DMS 273 (cell line): ENCODE results near the gene HSD11B1.
A peak's percentile ranks its signal among the peaks of the same experiment; 100 is the strongest.
"Not testable (repeated sequence)": the region's sequence is repeated elsewhere in the genome, so short reads cannot be mapped to it uniquely, and the experiment has no call there.

Experiments
- DNase-seq: peaks from one replicate; lab custom pipeline; 2025; ENCODE audit not compliant: unreplicated experiment; lab: John Stamatoyannopoulos, UW

Gene HSD11B1

DNA sequence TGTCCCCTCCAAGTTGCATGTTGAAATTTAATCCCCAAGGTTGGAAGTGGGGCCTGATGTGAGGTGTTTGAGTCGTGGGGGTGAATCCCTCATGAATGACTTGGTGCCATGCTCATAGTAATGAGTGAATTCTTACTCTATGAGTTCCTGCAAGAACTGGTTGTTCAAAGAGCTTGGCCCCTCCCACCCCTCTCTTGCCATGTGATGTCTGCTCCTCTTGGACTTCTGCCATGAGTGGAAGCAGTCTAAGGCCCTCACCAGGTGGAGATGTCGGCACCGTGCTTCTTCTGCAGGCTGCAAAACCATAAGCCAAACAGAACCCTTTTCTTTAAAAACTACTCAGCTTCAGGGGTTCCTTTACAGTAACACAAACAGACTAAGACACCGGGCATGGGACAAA is 15.2 kb upstream of the HSD11B1 start:
- peak; percentile 55 for DNase-seq

DNA sequence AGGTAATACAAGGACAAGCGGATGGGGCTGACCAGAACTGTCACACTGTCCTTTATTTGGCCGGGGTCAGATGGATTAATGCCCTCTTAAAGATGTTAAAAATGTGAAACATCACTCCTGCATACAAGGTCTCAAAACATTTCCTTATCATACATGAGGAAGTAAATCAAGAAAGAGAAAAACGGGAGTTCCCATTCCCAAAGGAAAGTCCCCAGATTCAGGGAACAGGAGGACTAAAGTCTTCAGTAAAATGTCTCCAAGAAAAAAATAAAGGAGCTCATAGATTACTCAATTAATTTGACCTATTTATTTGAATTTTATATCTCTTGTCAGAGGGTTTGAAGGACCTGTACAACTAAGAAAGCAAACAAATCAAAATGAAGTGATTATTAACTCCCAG is 13.4 kb upstream of the HSD11B1 start:
- no peak for DNase-seq

DNA sequence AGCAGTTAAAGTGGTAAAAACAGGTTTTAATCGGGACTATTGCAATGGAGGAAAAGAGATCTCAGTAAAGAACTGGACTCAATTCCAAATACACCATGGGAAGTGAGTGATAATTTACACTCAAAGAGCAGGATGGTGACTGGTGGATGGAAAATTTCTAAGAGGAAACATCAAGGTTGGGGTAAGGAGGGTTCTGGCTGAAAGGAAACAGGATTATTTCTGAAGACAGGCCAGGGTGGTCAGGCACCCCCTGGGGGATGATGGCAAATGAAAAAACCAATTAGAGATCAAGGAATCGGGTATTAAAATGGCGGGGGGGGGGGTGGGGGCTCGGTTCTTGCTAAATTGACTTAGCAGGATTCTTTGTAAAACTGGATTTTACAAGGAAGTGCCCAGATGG is 12.3 kb upstream of the HSD11B1 start:
- no peak for DNase-seq

DNA sequence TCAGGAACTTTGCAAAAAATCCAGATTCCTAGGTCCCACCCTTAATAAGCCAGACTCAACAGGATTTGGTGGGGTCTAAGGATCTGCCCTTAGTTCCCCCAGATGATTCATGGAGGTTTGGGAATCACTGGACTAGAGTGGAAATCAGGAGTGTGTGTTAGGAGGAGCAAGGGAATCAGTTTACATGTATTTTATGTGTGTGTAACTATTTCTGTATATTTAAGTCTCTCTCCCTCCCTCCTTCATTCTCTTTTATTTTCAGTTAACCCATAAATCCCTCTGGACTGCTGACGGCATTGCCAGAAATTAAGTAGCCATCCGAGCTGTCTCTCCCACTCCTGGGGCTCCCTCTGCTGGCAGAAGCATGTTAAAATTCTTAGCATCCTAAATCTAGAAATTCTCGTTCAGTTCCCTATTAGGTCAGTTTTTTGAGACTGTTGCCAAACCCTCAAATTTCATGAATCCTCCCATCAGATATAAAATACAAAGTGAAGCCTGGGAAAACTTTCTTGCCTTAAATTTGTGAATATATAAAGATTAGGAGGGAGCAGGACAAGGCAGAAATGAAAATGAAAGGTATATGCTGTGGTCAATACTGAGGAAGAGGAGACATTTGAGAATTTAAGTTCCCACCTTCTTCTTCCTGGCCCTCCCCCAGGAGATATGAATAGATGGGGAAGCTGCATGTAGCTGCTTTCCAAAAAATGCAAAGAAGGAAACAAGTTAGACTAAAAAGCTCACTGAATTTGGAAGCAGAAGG is 11.7 kb upstream of the HSD11B1 start:
- DNase-seq, result peak; percentile 92

DNA sequence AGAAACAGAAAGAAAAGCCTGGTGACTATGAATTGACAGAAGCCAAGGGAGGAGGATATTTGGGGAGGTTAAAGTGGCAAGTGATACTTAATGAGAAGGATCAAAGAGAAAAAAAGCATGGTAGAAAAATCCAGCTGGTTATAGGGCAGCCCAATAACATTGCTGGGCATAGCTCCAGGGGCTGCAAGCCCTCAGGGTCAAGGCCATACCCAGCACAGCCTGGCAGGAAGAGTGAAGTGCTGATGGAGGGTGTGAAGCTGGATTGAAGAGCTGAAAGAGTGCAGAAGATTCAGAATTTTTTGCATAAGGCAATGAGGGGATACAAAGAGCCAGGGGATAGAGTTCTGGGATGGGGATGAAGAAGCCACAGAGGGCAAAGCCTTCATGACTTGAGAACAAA is 8.0 kb upstream of the HSD11B1 start:
- DNase-seq, result no peak

DNA sequence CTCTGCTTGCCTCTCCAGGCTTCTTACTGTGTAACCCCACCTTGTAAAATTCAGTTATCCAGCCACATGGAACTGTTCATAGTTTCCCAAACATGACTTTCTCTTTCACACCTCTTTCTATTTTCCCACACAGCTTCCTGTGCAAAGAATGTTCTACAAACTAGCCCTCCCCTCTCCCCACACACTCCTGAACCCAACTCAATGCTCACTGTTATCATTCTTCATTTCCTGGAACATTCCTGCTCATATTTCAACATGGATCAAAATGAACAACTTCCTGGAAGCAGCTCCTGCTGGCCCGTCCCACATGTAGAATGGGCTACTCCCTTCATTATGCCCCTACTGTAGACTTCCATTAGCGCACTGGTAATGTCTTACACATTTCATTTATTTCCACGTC is 7.5 kb upstream of the HSD11B1 start:
- no peak for DNase-seq

DNA sequence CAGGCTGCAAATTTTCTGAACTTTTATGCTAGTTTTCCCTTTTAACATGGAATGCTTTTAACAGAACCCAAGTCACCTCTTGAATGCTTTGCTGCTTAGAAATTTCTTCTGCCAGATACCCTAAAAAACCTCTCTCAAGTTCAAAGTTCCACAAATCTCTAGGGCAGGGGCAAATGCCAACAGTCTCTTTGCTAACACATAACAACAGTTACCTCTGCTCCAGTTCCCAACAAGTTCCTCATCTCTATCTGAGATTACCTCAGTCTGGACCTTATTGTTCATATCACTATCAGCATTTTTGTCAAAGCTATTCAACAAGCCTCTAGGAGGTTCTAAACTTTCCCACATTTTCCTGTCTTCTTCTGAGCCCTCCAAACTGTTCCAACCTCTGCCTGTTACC is 4.0 kb upstream of the HSD11B1 start:
- DNase-seq, result not testable (repeated sequence)

DNA sequence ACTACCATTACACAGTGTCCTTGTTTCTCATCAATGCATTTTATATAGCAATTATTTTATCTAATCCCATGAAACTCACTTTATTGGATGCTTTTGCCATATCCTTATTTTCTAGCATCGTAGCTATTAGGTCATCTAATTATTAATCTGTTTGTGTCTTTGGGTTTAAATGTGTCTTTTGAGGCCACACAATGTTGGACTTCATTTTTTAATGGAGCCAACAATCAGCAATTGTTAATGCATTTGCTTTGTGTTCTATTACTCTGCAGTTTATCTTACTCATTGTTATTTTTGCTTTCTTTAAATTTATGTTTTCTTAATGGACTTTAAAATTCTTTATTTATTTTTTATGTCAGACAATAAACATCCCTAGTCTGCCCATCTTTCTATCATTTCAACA is 1.8 kb upstream of the HSD11B1 start:
- no peak for DNase-seq

DNA sequence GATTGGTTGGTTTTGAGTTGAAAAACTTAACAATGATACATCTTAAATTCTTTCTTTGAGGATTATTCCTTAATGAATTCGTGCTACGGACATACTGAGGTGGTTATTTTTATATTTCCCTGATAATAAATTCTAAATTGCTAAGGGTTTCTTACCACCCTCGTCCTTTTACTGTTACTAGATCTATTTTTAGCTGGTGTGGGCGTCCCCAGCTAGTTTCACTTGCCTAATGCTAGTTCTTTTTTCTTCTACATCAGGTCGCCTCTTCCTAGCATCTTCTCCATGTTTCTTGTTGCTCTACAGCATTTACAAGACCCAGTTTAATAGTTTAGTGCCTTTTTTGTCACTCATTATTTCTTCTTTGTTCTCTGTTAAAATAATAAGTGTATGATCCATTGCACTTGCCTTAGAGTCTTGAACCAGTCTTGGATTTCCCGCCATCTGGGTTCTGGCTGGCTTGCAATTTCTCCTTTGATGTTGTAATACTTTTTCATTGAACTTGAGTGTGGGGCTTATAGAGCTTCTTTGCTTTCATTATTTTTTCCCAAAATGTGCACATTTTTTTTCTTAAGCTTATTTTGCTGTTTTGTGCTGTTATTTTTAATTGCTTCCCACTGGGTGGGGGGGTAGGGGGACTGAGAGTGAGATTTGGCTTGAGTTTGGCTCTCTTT is 677 bp upstream of the HSD11B1 start:
- DNase-seq, result no peak

DNA sequence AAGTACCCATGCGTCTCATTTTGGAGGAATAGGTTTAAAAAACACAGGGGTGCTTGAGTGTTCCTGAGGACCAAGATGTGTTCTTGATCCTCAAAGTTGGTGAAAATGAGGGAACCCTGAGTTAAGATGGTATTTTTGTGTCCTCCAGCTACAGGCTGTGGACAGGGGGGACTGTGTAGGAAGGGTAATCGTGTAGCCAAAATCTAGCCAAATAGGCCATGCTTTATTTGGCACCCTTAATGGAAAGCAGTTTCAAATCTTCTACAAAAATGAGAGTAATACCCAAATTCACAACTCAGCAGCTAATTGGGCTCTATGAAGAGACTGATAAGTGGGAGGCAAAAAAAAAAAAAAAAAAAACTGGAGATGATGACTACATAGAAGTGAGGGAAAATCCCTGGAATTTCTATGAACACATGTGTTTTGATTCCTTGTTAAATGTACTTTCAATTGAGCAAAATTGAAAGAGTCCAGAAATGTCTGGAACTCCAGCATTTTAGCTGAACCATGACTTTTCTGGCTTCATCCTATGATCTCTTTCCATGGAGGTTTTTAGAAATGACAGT is 470 bp downstream of the HSD11B1 start:
- no peak for DNase-seq

DNA sequence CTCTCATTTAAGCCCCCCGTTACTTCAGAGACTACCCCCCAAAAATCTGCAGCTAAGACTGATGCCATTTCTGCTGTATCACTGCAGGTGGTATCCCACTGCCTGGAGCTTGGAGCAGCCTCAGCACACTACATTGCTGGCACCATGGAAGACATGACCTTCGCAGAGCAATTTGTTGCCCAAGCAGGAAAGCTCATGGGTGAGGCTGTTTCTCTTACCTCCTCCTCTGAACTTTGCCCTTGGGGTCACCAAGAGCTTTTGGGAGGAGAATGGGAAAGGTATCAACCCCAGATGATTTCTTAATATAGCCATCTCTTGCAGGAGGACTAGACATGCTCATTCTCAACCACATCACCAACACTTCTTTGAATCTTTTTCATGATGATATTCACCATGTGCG is 2.0 kb downstream of the HSD11B1 start:
- DNase-seq, result no peak

DNA sequence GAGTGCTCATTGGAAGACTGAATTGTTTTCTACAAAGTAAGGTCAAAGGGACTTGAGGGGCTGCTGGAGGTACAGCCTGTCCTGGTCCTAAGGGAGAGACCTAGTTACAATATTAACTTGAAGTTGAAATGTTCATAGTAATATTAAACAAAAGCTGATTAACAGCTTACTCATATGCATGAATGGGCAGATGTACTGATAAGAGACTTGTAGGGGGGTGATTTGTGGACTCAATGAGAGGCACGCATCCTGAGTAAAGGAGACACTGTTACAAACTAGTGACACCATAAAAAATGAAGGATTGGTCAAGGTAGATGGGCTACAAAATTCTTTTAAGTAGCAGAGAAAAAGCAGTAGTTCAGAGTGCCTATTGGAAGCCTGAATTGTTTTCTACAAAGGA is 2.7 kb downstream of the HSD11B1 start:
- DNase-seq, result no peak

DNA sequence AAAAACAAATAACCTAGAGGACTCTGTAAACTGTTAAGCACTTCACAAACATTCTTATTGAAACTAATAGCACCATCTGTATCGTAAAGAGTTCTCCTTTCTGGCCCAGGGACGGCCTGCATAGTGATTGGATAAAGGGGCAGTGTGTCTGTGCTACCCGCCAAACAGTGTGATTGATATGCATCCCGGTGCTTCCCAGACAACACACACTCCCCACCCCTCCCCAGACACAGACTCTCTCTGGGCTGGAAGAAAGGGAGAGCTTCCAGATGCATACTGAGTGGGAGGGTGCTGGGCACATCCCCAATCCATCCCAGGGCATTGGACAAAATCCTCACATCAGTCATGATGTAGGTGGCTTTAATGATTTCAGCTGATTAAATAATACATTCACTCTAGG is 3.7 kb downstream of the HSD11B1 start:
- no peak for DNase-seq

DNA sequence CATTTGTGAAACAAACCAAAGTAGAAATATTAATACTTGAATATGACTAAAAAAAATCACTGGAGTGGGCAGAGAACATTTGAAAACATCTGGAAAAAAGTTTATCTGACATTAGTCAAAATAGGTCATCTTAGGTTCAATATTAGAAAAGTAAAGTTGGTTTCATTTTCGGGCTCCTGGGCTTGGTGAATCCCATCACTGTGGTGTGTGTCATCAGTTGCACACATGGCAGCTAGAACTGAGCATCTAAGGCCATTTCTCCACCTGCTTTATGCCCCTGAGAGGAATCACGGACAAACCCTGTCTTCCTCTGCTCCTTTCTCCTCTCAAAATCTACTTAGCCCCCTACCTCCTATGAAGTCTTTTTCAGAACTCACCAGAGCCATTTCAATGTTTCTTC is 5.4 kb downstream of the HSD11B1 start:
- DNase-seq, result no peak

DNA sequence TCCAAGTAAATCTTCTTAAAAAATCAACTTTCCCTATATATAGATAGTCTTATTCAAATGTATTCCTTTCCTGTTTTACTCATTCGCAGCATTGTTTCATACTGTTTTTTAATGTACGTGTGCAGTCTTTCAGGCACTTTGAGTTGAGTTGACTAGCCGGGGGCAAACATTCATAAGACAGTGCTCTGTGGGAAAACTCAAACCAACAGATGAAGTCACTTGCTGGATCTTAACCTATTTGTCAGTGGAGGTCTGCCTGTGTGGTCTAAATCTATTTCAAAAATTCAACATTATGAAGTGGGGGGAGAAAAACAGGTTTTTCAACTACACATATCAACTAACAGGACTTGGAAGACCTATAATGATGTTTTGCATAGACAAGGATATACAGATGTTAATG is 6.2 kb downstream of the HSD11B1 start:
- DNase-seq, result no peak

DNA sequence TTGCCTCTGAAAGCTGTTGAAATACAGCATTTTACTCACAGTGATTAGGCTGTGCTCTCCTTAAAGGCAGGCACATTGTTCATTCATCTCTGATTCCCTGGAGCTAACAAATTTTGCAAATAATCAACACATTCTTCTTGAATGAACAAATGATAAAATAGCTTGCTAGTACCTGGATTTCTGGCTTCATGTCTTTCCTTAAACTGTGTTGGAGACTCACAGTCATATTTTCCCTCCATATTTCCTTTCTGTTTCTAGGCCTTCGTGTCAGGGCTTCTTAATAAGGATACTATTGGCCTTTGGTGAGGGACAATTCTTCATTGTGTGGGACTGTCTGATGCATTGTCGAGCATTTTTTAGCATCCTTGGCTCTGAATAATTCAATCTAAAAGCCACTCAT is 9.7 kb downstream of the HSD11B1 start:
- DNase-seq, result no peak

DNA sequence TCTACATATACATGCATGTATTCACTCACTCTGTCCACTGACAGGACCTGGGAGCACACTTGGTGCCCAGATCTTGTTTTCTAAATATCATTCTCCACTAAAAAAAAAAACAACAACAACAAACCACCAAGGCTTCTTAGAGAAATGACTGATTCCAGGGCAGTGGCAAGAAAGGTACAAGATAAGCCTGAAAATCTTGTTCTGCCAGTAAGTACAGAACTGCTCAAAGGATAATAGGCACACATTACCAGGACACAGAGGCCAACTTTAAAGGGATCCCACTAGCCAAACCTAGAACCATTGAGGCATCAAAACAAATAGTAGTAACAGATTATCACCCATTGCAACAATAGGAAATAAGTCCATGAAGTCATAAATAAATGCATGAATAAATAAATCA is 10.7 kb downstream of the HSD11B1 start:
- no peak for DNase-seq

DNA sequence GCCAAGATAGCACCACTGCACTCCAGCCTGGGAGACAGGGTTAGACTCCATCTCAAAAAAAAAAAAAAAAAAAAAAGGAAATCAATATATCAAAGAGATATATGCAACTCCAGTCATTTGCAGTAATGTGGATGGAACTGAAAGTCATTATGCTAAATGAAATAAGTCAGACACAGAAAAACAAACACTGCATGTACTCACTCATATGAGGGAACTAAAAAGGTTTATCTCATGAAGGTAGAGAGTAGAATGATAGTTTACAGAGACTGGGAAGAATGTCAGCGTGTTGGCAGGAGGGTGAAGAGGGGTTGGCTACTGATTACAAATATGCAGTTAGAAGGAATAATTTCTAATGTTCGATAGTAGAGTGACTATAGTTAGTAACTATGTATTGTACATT is 13.2 kb downstream of the HSD11B1 start:
- no peak for DNase-seq

DNA sequence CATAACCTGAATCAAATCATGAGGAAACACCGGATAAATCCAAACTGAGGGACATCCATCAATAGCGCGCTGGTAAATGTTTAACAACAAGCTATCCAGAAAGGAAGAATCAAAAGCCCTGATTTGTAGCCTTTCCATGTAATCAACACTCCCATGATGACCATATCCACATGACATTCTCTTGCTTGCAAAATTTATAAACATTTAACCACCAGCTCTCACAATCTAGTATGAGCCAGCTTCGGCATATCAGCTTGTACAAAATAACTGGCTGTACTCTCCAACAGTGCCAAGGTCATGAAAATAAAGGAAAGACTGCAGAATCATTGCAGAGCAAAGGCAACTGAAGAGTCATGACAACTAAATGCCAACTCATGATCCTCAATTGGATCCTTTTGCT is 15.7 kb downstream of the HSD11B1 start:
- no peak for DNase-seq

DNA sequence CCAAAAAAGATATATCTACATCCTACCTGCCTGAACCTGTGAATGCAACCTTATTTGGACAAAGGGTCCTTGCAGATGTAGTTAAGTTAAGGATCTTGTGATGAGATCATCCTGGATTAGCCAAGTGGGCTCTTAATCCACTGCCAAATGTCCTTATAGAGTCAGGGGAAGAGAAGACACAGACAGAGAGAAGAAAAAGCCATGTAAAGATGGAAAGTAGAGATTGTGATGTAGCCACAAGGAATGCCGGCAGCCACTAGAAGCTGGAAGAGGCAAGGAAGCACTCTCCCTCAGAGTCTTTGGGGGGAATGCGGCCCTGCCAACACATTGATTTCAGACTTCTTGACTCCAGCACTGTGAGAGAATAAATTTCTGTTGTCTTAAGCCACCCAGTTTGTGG is 16.2 kb downstream of the HSD11B1 start:
- DNase-seq, result no peak

DNA sequence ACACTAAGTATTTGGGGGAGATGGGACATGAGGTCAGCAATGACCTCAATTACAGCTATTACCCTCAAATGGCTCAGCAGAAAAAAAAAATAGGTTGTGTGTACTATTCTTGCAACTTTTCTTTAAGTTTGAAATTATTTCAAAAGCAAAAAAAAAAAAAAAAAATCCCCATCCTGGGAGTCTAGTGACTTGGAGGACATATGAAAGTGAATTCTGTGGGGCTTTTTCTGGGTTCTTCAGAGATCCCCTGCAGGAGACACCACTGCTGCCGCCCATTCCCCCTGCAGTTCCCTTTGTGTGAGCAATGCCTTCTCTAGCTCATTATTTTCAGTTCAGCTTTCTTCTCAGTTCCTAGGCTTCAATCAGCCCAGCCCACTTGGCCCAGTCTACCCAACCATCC is 16.7 kb downstream of the HSD11B1 start:
- no peak for DNase-seq

DNA sequence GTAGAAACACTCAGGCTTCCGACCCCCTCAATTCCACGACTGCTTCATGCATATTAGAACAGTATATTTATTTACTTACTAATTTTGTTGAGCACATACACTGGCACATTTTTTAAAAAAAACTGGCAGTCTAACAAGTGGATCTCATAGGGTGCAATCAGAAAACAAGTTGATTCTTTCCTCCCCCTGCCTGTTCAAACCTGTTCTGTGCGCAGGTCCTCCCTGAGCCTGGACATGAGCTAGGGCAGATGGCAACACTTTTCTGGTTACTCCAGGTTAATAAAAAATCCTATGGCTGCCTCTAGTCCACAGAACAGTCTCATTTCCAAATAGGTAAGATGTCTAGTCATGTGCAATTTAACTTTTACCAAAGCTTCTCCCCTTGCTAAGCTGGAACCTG is 18.6 kb downstream of the HSD11B1 start:
- DNase-seq, result no peak
